Sigmoid colon (tissue), 7 donors: Measurements from ENCODE around the gene MGAT4C. TPM values are rescaled to one million over a fixed set of nuclear protein-coding genes. Genes with fewer than 3 reads are reported as not detected.

ENCODE experiments used
- DNase-seq: peaks from one replicate; pipeline ENCODE4 v3.0.0-alpha.2; 2019
- H3K27ac ChIP-seq, 4 donors: fragments of 200-600 bp; sonication (generic); one replicate each; pipeline ENCODE4 v1.5.1; 2016 to 2019; ENCODE audit warnings: mild to moderate bottlenecking in 1 of 4
- H3K27me3 ChIP-seq, 3 donors: fragments of 200-600 bp; sonication (generic); one replicate each; pipeline ENCODE4 v1.5.1; 2019; ENCODE audit warnings: mild to moderate bottlenecking in 1 of 3
- H3K36me3 ChIP-seq, 4 donors: fragments of 200-600 bp; sonication (generic); one replicate each; pipeline ENCODE4 v1.5.1; 2016 to 2019
- H3K4me1 ChIP-seq, 4 donors: fragments of 200-600 bp; sonication (generic); one replicate each; pipeline ENCODE4 v1.5.1; 2017 to 2019
- H3K4me3 ChIP-seq, 4 donors: fragments of 200-600 bp; sonication (generic); one replicate each; pipeline ENCODE4 v1.5.1; 2017 to 2019; ENCODE audit warnings: mild to moderate bottlenecking in 2 of 4, moderate library complexity in 1 of 4
- H3K9me3 ChIP-seq, 4 donors: fragments of 200-600 bp in 3 of 4; sonication (generic) in 3 of 4; one replicate each; pipeline versions ENCODE4 v1.5.1 to v1.6.1; 2013 to 2019
- EP300 ChIP-seq, 4 donors: sonication (generic); formaldehyde crosslinking; IDR thresholded peaks; one replicate each; pipeline ENCODE4 v1.6.1; 2017; ENCODE audit warnings: antibody characterized with exemption in 4 of 4
- POLR2A ChIP-seq, 2 donors: fragments of 450-650 bp; IDR thresholded peaks; one replicate each; pipeline ENCODE4 v1.6.1; 2016; ENCODE audit warnings: antibody characterized with exemption in 2 of 2, mild to moderate bottlenecking in 2 of 2, moderate library complexity in 2 of 2
- POLR2AphosphoS5 ChIP-seq, 4 donors: sonication (generic); formaldehyde crosslinking; IDR thresholded peaks; one replicate each; pipeline ENCODE4 v1.6.1; 2017; ENCODE audit warnings: antibody characterized with exemption in 4 of 4
- WGBS, 2 donors: extraction: QIAGEN DNeasy Blood & Tissue Kit; methylation state at CpG; one replicate each; pipeline ENCODE4 v1.1.7; 2013; 5-methylcytosine and 5-hydroxymethylcytosine counted together
- intact Hi-C: fragments of 100-400 bp; cut with DNase I; formaldehyde crosslinking; loops from one replicate; pipeline ENCODE4 v1.15.1; 2023
- polyA plus RNA-seq, 3 donors: library from polyadenylated mRNA; stranded (reverse); fragments of 200-250 nt; gene quantifications; one replicate each; pipeline ENCODE4 v1.2.3, GENCODE V29; 2013
- total RNA-seq, 4 donors: library from RNA; depleted of rRNA; stranded (reverse); fragments of >200 nt; gene quantifications; one replicate each; pipeline ENCODE4 v1.1.0, GENCODE V29; 2016
- TF ChIP-seq, protein P1 (sequence below), 4 experiments: fragments of 450-650 bp in 3 of 4; fragments of 200-600 bp in 1 of 4; IDR thresholded peaks; one replicate each; pipeline ENCODE4 v1.5.1; 2016 to 2019; ENCODE audit warnings: antibody characterized with exemption in 4 of 4, mild to moderate bottlenecking in 3 of 4, moderate library complexity in 2 of 4
- donor health status: healthy with polysubstance abuse.
- donor health status: Bipolar disorder and iron deficiency.
- donor health status: healthy.

MGAT4C gene
- total and polyA plus RNA-seq, 7 donors = 0.04 to 1.1 (median 0.55) TPM; not detected in 2

DNA sequence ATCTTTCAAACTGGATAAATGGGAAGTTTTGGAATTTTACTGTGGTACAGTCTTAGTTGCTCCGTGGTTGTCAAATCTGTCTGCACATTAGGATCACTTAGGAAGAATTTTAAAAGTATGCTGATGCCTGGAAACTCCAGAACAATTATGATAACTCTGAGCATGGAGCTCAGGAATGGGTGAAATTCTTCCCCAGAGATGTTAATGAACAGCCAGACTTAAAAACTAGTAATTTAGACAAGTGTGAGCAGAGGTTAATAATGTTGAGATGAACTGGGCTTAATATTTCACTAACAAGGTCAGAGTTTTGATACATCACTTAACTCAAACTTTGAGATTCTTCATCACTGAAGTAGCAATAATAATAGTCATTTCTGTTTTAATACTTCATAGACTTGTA is 287.6 kb downstream of the MGAT4C start:
- H3K4me1 ChIP-seq = no peaks in the 10 kb centered on the region
- H3K27me3 ChIP-seq = no peaks in the 10 kb centered on the region
- TF ChIP-seq, protein P1, sequence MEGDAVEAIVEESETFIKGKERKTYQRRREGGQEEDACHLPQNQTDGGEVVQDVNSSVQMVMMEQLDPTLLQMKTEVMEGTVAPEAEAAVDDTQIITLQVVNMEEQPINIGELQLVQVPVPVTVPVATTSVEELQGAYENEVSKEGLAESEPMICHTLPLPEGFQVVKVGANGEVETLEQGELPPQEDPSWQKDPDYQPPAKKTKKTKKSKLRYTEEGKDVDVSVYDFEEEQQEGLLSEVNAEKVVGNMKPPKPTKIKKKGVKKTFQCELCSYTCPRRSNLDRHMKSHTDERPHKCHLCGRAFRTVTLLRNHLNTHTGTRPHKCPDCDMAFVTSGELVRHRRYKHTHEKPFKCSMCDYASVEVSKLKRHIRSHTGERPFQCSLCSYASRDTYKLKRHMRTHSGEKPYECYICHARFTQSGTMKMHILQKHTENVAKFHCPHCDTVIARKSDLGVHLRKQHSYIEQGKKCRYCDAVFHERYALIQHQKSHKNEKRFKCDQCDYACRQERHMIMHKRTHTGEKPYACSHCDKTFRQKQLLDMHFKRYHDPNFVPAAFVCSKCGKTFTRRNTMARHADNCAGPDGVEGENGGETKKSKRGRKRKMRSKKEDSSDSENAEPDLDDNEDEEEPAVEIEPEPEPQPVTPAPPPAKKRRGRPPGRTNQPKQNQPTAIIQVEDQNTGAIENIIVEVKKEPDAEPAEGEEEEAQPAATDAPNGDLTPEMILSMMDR (IDR thresholded peaks at IDR 0.05) = no peak
- H3K36me3 ChIP-seq = no peaks in the 10 kb centered on the region
- no peak overlapping the region for H3K27ac ChIP-seq
- H3K9me3 ChIP-seq = no peaks in the 10 kb centered on the region
- 49 to 57% methylated on average over 1 of the region's 1 CpG for WGBS, 2 donors
- no peak for DNase-seq
- intact Hi-C loops = no loop called here
- no peak overlapping the region for H3K4me3 ChIP-seq

DNA sequence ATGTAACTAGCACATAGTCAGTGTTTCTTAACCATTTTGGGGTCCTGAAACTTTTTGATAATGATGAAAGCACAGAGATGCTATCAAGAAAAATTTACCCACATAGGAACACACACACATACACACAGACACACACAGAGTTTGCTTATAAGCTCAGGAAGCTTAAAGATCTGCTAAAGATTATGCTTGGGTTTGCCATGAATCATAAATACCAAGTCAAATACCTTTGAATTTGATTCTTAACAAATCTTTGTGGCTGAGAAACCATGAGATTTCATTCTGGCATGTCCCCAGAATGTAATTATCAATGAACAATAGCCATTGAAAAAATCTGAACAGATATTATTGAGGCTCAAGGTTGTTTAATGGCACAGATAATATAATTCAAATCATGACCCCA is 292.9 kb downstream of the MGAT4C start:
- H3K36me3 ChIP-seq = no peaks in the 10 kb centered on the region
- no peak for DNase-seq
- intact Hi-C loops = no loop called here

DNA sequence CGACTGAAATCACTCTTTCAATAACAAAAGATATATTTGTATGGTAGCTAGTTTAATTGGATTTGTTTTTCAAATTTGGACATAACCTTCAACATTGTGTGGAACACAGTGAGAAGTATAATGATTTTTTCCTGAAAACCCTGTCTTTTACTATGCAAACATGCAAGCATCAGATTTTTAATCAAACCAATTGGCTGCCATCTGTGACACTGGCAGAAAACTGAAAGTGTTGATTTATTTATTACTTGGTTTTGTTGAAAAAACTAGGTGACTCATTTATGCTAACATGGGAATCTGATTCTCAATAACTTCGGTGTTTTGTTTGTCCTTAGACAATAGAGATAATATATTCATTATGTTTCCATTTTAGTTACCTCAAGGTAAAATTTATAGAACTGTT is 300.1 kb downstream of the MGAT4C start:
- intact Hi-C loops = no loop called here
- Histone ChIP-seq H3K27me3 (no peaks in the 10 kb centered on the region), H3K36me3 (no peaks in the 10 kb centered on the region), H3K4me1 (no peaks in the 10 kb centered on the region), H3K27ac (no peak overlapping the region), H3K9me3 (no peaks in the 10 kb centered on the region), H3K4me3 (no peak overlapping the region)
- TF ChIP-seq EP300 (IDR thresholded peaks at IDR 0.05) (no peak), POLR2A (IDR thresholded peaks at IDR 0.05) (no peak), POLR2AphosphoS5 (IDR thresholded peaks at IDR 0.05) (no peak)
- TF ChIP-seq, protein P1 (IDR thresholded peaks at IDR 0.05) = no peak
- WGBS, 2 donors = 30 to 71% methylated on average over 2 of the region's 2 CpGs
- DNase-seq = no peak

More for the DNA sequence above, 292.9 kb downstream of the MGAT4C start:
- no peaks in the 10 kb centered on the region for H3K27me3 ChIP-seq
- H3K4me3 ChIP-seq = no peak overlapping the region
- H3K27ac ChIP-seq = no peak overlapping the region
- TF ChIP-seq POLR2A (IDR thresholded peaks at IDR 0.05) (no peak), EP300 (IDR thresholded peaks at IDR 0.05) (no peak), POLR2AphosphoS5 (IDR thresholded peaks at IDR 0.05) (no peak)
- TF ChIP-seq, protein P1 (IDR thresholded peaks at IDR 0.05) = no peak
- H3K4me1 ChIP-seq = no peaks in the 10 kb centered on the region
- no peaks in the 10 kb centered on the region for H3K9me3 ChIP-seq

DNA sequence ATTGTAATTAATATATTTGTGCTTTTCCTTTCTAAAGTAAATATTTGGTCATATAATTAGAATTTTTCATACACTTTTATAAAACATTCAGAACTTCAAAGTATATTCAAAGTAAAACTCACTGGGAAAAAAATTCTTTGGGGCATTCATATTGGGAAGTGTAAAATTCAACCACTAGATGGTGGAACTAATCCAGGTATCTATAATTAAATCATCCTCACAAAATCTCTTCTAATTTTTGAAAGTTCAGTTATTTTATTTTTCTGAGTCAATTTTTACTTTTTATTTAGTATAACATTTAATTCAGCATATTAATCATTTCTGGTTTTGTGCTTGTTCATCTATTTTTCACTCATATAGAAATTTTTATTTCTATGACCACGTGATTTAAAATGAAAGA is 301.1 kb downstream of the MGAT4C start:
- intact Hi-C loops = no loop called here
- H3K36me3 ChIP-seq = no peaks in the 10 kb centered on the region
- WGBS, 2 donors = 13 to 42% methylated on average over 1 of the region's 1 CpG
- H3K9me3 ChIP-seq = no peaks in the 10 kb centered on the region
- no peaks in the 10 kb centered on the region for H3K27me3 ChIP-seq
- H3K27ac ChIP-seq = no peak overlapping the region
- H3K4me3 ChIP-seq = no peak overlapping the region
- TF ChIP-seq, protein P1 (IDR thresholded peaks at IDR 0.05) = no peak
- TF ChIP-seq POLR2AphosphoS5 (IDR thresholded peaks at IDR 0.05) (no peak), EP300 (IDR thresholded peaks at IDR 0.05) (no peak), POLR2A (IDR thresholded peaks at IDR 0.05) (no peak)
- no peak for DNase-seq
- H3K4me1 ChIP-seq = no peaks in the 10 kb centered on the region

DNA sequence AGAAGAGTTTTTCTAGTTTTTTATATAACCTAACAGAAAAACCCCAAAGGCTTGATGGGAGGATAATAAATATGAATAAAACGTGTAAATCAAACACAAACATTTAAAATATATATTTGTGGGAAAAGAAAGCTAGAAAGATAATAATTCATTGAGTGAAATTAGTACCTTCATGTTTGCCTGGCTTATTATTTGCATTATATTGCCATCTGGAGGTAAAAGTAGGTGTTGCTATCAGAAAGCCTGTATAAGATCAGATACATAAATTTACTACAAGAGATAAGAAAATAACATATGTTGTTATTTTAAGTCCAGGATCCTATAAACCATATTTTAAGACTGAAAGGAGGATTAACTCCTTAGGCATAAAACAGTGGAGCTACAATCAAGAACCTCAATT is 304.4 kb downstream of the MGAT4C start:
- TF ChIP-seq, protein P1 (IDR thresholded peaks at IDR 0.05) = no peak
- TF ChIP-seq EP300 (IDR thresholded peaks at IDR 0.05) (no peak), POLR2A (IDR thresholded peaks at IDR 0.05) (no peak), POLR2AphosphoS5 (IDR thresholded peaks at IDR 0.05) (no peak)
- no peak overlapping the region for H3K27ac ChIP-seq
- no peak overlapping the region for H3K4me3 ChIP-seq
- no peaks in the 10 kb centered on the region for H3K36me3 ChIP-seq
- 3 to 10% methylated on average over 1 of the region's 1 CpG for WGBS, 2 donors
- intact Hi-C loops = no loop called here
- H3K9me3 ChIP-seq = no peaks in the 10 kb centered on the region
- H3K27me3 ChIP-seq = no peaks in the 10 kb centered on the region
- no peaks in the 10 kb centered on the region for H3K4me1 ChIP-seq
- DNase-seq = no peak
